GM19240 (cell line): ENCODE results near the gene PCDHGA5.
"Not testable (repeated sequence)": the region's sequence is repeated elsewhere in the genome, so short reads cannot be mapped to it uniquely, and the experiment has no call there.

Experiments used
- DNase-seq: peaks from one replicate; pipeline ENCODE4 v3.0.0; 2011; ENCODE audit warnings: low spot score; ENCODE audit not compliant: insufficient read length

The PCDHGA5 gene

GRCh38 chr5:141351591-141351990 lies 12.4 kb upstream of the PCDHGA5 start:
- DNase-seq: no peak

- DNase-seq: no peak
Measured at GRCh38 chr5:141354900-141355469, 9.0 kb upstream of the PCDHGA5 start, which contains the start of gene PCDHGA4. Gene PCDHGA4, plus strand, starts transcription at chr5:141355021. Its CDS starts 87 bp downstream, at chr5:141355108.

GRCh38 chr5:141355641-141356040 lies 8.3 kb upstream of the PCDHGA5 start:
- no peak for DNase-seq

- DNase-seq: no peak
Measured at GRCh38 chr5:141356133-141356532, 7.8 kb upstream of the PCDHGA5 start.

GRCh38 chr5:141356950-141357349 lies 7.0 kb upstream of the PCDHGA5 start:
- no peak for DNase-seq

- peak; percentile 22 for DNase-seq
Measured at GRCh38 chr5:141359790-141360426, 4.1 kb upstream of the PCDHGA5 start, which contains the start of gene PCDHGB2. Gene PCDHGB2, plus strand, starts transcription at chr5:141359994. Its CDS starts 142 bp downstream, at chr5:141360136.

GRCh38 chr5:141360685-141361084 lies 3.3 kb upstream of the PCDHGA5 start:
- no peak for DNase-seq

GRCh38 chr5:141362719-141363118 lies 1.2 kb upstream of the PCDHGA5 start:
- no peak for DNase-seq

GRCh38 chr5:141366016-141366896 lies 2.3 kb downstream of the PCDHGA5 start:
- no peak for DNase-seq

GRCh38 chr5:141369994-141370848 lies 6.3 kb downstream of the PCDHGA5 start, which contains the start of gene PCDHGB3:
Gene PCDHGB3, plus strand, starts transcription at chr5:141370242. Its CDS starts 153 bp downstream, at chr5:141370395.
- DNase-seq: no peak

- no peak for DNase-seq
Measured at GRCh38 chr5:141371572-141372475, 7.9 kb downstream of the PCDHGA5 start.

- no peak for DNase-seq
Measured at GRCh38 chr5:141373673-141374317, 9.8 kb downstream of the PCDHGA5 start, which contains the start of gene PCDHGA6. Gene PCDHGA6, plus strand, starts transcription at chr5:141373891. Its CDS starts 193 bp downstream, at chr5:141374084.

- DNase-seq: no peak
Measured at GRCh38 chr5:141374627-141375026, 10.7 kb downstream of the PCDHGA5 start.

- not testable (repeated sequence) for DNase-seq
Measured at GRCh38 chr5:141375444-141376155, 11.6 kb downstream of the PCDHGA5 start.

- DNase-seq: no peak
Measured at GRCh38 chr5:141382469-141383294, 18.7 kb downstream of the PCDHGA5 start, which contains the start of gene PCDHGA7. Gene PCDHGA7, plus strand, starts transcription at chr5:141382742. Its CDS starts 158 bp downstream, at chr5:141382900.

GRCh38 chr5:141383345-141383744 lies 19.4 kb downstream of the PCDHGA5 start:
- no peak for DNase-seq

GRCh38 chr5:141384471-141385267 lies 20.7 kb downstream of the PCDHGA5 start:
- no peak for DNase-seq
